A673 (cell line): Measurements from ENCODE around the gene IL4R.

Experiments used
- EZH2 ChIP-seq: fragments of 200-600 bp; sonication (generic); IDR thresholded peaks from 2 replicates; pipeline ENCODE4 v1.6.1; 2017; ENCODE audit warnings: borderline replicate concordance, low read depth, mild to moderate bottlenecking, mixed read lengths, antibody characterized with exemption, low read length; ENCODE audit not compliant: poor library complexity, severe bottlenecking
- TF ChIP-seq, protein P1 (sequence below): fragments of 300-800, 200-600 bp; sonication (generic); conservative IDR thresholded peaks from 2 replicates; pipeline ENCODE4 v1.5.1; 2017; ENCODE audit warnings: low read depth, mild to moderate bottlenecking, antibody characterized with exemption, low read length, moderate library complexity, mixed read lengths

DNA sequence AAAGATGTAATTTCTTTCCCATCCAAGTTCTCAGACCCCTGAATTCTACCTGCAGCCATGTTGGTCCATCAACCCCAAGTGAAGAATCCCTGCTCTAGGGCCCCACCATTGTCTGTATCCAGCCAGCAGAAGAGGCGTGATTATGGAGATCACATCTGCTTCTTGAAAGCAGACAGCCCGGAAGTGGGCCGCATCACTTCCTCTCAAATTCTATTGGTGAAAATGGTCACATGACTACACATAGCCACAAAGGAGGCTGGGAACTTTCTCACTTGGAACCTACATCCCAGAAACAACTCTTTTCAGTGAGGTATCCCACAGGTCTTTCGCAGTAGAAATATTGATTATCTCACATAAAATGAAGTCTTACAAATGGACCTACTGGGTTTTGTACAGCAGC lies 40.1 kb downstream of the IL4R start:
- no peak for TF ChIP-seq EZH2
- TF ChIP-seq, protein P1, sequence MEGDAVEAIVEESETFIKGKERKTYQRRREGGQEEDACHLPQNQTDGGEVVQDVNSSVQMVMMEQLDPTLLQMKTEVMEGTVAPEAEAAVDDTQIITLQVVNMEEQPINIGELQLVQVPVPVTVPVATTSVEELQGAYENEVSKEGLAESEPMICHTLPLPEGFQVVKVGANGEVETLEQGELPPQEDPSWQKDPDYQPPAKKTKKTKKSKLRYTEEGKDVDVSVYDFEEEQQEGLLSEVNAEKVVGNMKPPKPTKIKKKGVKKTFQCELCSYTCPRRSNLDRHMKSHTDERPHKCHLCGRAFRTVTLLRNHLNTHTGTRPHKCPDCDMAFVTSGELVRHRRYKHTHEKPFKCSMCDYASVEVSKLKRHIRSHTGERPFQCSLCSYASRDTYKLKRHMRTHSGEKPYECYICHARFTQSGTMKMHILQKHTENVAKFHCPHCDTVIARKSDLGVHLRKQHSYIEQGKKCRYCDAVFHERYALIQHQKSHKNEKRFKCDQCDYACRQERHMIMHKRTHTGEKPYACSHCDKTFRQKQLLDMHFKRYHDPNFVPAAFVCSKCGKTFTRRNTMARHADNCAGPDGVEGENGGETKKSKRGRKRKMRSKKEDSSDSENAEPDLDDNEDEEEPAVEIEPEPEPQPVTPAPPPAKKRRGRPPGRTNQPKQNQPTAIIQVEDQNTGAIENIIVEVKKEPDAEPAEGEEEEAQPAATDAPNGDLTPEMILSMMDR = no peak
